K562 (cell line): Measurements from ENCODE around the gene CSK. TPM values are rescaled to one million over a fixed set of nuclear protein-coding genes. Genes with fewer than 3 reads are reported as not detected.

Source experiments
- ATAC-seq: fragments of 200-7000 bp; cut with Tn5 transposase; 3 replicates; pipeline ENCODE4 v1.9.1; 2020; ENCODE audit warnings: moderate library complexity
- BruUV-seq: library from RNA; stranded (reverse); fragments of 400-500 nt; replicated peaks from 2 replicates; lab custom pipeline; 2021; lab: Mats Ljungman, UMichigan
- CTCF ChIA-PET: fragments of 300-600 bp; formaldehyde crosslinking; extraction: SDS; loops from one replicate; lab custom pipeline; 2021; ENCODE audit warnings: low intra/inter-chr PET ratio; lab: Yijun Ruan, JAX
- POLR2A ChIA-PET: fragments of 300-600, 350-650 bp; sonication (Branson Sonifier 250); formaldehyde crosslinking; extraction: SDS; loops from one replicate; lab custom pipeline; 2021; ENCODE audit warnings: antibody characterized with exemption, inconsistent platforms; lab: Yijun Ruan, JAX
- DNase-seq, 4 experiments: peaks; one replicate each; pipeline versions ENCODE4 v3.0.0 to v3.0.0-alpha.2; 2011 to 2018; ENCODE audit warnings: low spot score in 3 of 4, mixed read lengths in 3 of 4; ENCODE audit errors: extremely low read depth in 1 of 4
- FAIRE-seq: peaks from 2 replicates; lab custom pipeline; 2011; peaks lifted over from hg19 to GRCh38; lab: Jason Lieb, UNC
- H2AFZ ChIP-seq: 2 replicates; pipeline ENCODE4 v1.6.0; 2011; ENCODE audit warnings: low read depth, low read length, control low read depth, inconsistent platforms
- H3K27ac ChIP-seq: fragments of 200-600 bp; 3 replicates; pipeline ENCODE4 v1.8.0; 2011; ENCODE audit warnings: low read depth, mild to moderate bottlenecking, control low read depth, inconsistent platforms, low read length, moderate library complexity, mixed read lengths; ENCODE audit errors: extremely low read depth
- H3K27me3 ChIP-seq, 2 experiments: fragments of 300-600 bp in 1 of 2; 2 replicates in 1 of 2; 3 replicates in 1 of 2; pipeline versions ENCODE4 v1.6.0 to v1.8.0; 2011; ENCODE audit warnings: inconsistent platforms in 2 of 2, low read length in 2 of 2, mild to moderate bottlenecking in 1 of 2, mixed read lengths in 1 of 2, moderate library complexity in 1 of 2; ENCODE audit not compliant: control insufficient read depth in 2 of 2, insufficient read depth in 2 of 2
- H3K36me3 ChIP-seq: fragments of 300-600 bp; 3 replicates; pipeline ENCODE4 v1.8.0; 2011; ENCODE audit warnings: mild to moderate bottlenecking, low read length, inconsistent platforms; ENCODE audit not compliant: control insufficient read depth, insufficient read depth
- H3K4me1 ChIP-seq, 2 experiments: fragments of 200-600 bp in 1 of 2; replicated peaks in 1 of 2; 2 replicates in 1 of 2; 3 replicates in 1 of 2; pipeline versions ENCODE4 v1.5.1 to v1.8.0; 2011; ENCODE audit warnings: inconsistent platforms in 2 of 2, low read length in 2 of 2, mild to moderate bottlenecking in 1 of 2, mixed read lengths in 1 of 2, moderate library complexity in 1 of 2; ENCODE audit not compliant: control insufficient read depth in 2 of 2, insufficient read depth in 2 of 2
- H3K4me2 ChIP-seq: 2 replicates; pipeline ENCODE4 v1.6.1; 2011; ENCODE audit warnings: low read length, control low read depth, inconsistent platforms, mixed read lengths; ENCODE audit not compliant: insufficient read depth
- H3K4me3 ChIP-seq: fragments of 200-600 bp; sonication (generic), shearing (Covaris generic); 2 replicates; pipeline ENCODE4 v1.5.1; 2016; ENCODE audit warnings: control low read depth, inconsistent platforms
- H3K79me2 ChIP-seq: fragments of 200-600 bp; 3 replicates; pipeline ENCODE4 v1.8.0; 2011; ENCODE audit warnings: low read length, inconsistent platforms; ENCODE audit not compliant: control insufficient read depth, insufficient read depth
- H3K9ac ChIP-seq, 2 experiments: 2 replicates each; pipeline versions ENCODE4 v1.6.0 to v1.6.1; 2011; ENCODE audit warnings: low read depth in 2 of 2, low read length in 2 of 2, control low read depth in 1 of 2, inconsistent platforms in 1 of 2, mild to moderate bottlenecking in 1 of 2, mixed read lengths in 1 of 2; ENCODE audit not compliant: insufficient read depth in 1 of 2
- H3K9me1 ChIP-seq: one replicate; pipeline ENCODE4 v1.6.0; 2011; ENCODE audit warnings: inconsistent platforms, mild to moderate bottlenecking, low read length, moderate library complexity; ENCODE audit not compliant: control insufficient read depth, insufficient read depth
- H3K9me3 ChIP-seq: replicated peaks from 2 replicates; pipeline ENCODE4 v1.5.1; 2011; ENCODE audit warnings: low read depth, low read length, inconsistent platforms; ENCODE audit not compliant: control insufficient read depth, insufficient read depth
- H4K20me1 ChIP-seq: replicated peaks from 2 replicates; pipeline ENCODE4 v1.6.1; 2011; ENCODE audit warnings: low read length, inconsistent platforms, mixed read lengths; ENCODE audit not compliant: control insufficient read depth, insufficient read depth
- C11orf30 ChIP-seq: fragments of 450-650 bp; IDR thresholded peaks from 2 replicates; pipeline ENCODE4 v1.6.1; 2016; ENCODE audit warnings: low read depth, mild to moderate bottlenecking
- EP300 ChIP-seq: IDR thresholded peaks from 2 replicates; pipeline ENCODE4 v1.6.1; 2012; ENCODE audit warnings: low read length, improper control_type of control experiment
- MAFF ChIP-seq: IDR thresholded peaks from 2 replicates; pipeline ENCODE4 v1.6.1; 2012; ENCODE audit warnings: low read length, improper control_type of control experiment
- MAFG ChIP-seq: fragments of 450-650 bp; conservative IDR thresholded peaks from 2 replicates; pipeline ENCODE4 v1.6.1; 2016; ENCODE audit warnings: missing genetic modification characterization, missing compliant biosample characterization
- MAFK ChIP-seq: IDR thresholded peaks from 2 replicates; pipeline ENCODE4 v1.6.1; 2011; ENCODE audit warnings: low read length, improper control_type of control experiment
- ZNF316 ChIP-seq: fragments of 450-650 bp; IDR thresholded peaks from 2 replicates; pipeline ENCODE4 v1.6.1; 2016
- WGBS: fragments of 100-300 bp; shearing (Covaris generic); methylation state at CpG from one replicate; pipeline ENCODE4 v1.1.6; 2016; ENCODE audit warnings: low coverage, mixed read lengths; ENCODE audit not compliant: insufficient coverage; ENCODE audit errors: missing lambda C conversion rate; 5-methylcytosine and 5-hydroxymethylcytosine counted together
- in situ Hi-C: fragments of 300-500 bp; cut with MboI; formaldehyde crosslinking; loops from 4 replicates; pipeline ENCODE4 v1.15.0; 2018; ENCODE audit warnings: inconsistent platforms, mixed read lengths
- intact Hi-C: fragments of 100-400 bp; cut with micrococcal nuclease; formaldehyde crosslinking; loops from 2 replicates; pipeline ENCODE4 v1.14.2; 2022
- polyA plus RNA-seq, 8 experiments: library from polyadenylated mRNA; depleted of rRNA in 4 of 8; stranded (reverse) in 5 of 8; unstranded in 3 of 8; fragments of >200 nt; fragmentation: Nextera tagmentation in 2 of 8; fragmentation: Illumina TruSeq in 1 of 8; extraction: Ambion mirVana in 2 of 8; extraction: Trizol in 1 of 8; gene quantifications; 2 replicates each; pipeline versions ENCODE4 v1.2.1 to v1.2.3, GENCODE V29; 2011 to 2014; ENCODE audit warnings: inconsistent platforms in 1 of 8, missing spikeins in 1 of 8
- total RNA-seq, 7 experiments: library from RNA; depleted of rRNA in 6 of 7; stranded (reverse); fragments of >200 nt in 6 of 7; fragmentation: Illumina TruSeq in 2 of 7; extraction: Trizol in 2 of 7; gene quantifications; 2 replicates each; pipeline versions ENCODE4 v1.2.1 to v1.2.3, GENCODE V29; 2011 to 2021; ENCODE audit warnings: low replicate concordance in 1 of 7
- TF ChIP-seq, protein P1 (sequence below): sonication (generic); formaldehyde crosslinking; IDR thresholded peaks from 2 replicates; pipeline ENCODE4 v1.8.1; 2023; ENCODE audit warnings: mild to moderate bottlenecking, missing genetic modification reagents

Gene CSK
- total and polyA plus RNA-seq, 9 of the 15 experiments (the other 6 are each of a cell fraction or from before 2014, with no cell fraction given): 1.5 to 112 (median 22.5) TPM

DNA sequence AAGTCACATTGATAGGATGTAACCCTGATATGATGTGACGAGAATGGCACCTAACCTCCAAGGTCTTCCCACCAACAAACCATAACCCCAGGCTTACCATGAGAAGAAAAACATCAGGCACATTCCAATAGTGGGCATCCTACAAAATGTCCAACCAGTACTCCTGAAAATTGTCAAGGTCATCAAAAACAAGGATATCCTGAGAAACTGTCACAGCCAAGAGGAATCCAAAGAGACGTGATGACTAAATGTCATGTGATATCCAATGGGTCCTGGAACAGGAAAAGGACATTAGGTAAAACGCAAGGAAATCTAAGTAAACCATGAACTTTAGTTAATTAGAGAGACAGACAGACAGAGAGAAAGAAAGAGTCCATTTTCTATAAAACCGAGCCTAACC, 35.5 kb upstream of the CSK start:
- H3K79me2 ChIP-seq: no peaks in the 10 kb centered on the region
- peaks cover 13 to 58% of the 10 kb centered on the region in 2 experiments; a peak in 4 of 5 replicates for H3K27me3 ChIP-seq
- 1% methylated on average over 4 of the region's 4 CpGs for WGBS
- no peak for DNase-seq
- FAIRE-seq: no peak
- no peaks in the 10 kb centered on the region for H3K9me1 ChIP-seq
- H3K4me1 ChIP-seq: no peaks in the 10 kb centered on the region
- ATAC-seq: no peak
- POLR2A ChIA-PET: no interaction called here
- H3K4me3 ChIP-seq: no peak overlapping the region
- H4K20me1 ChIP-seq: no peaks in the 10 kb centered on the region
- TF ChIP-seq EP300 (no peak), MAFG (0 out of 2 replicates have a peak, but pooled peaks have one; percentile 38), MAFK (peak; percentile 23; the same call in 1 of the 2 replicates), C11orf30 (peak; percentile 59; the same call in 1 of the 2 replicates), MAFF (peak; percentile 50; the same call in 1 of the 2 replicates), ZNF316 (peak; percentile 77)
- TF ChIP-seq, protein P1, sequence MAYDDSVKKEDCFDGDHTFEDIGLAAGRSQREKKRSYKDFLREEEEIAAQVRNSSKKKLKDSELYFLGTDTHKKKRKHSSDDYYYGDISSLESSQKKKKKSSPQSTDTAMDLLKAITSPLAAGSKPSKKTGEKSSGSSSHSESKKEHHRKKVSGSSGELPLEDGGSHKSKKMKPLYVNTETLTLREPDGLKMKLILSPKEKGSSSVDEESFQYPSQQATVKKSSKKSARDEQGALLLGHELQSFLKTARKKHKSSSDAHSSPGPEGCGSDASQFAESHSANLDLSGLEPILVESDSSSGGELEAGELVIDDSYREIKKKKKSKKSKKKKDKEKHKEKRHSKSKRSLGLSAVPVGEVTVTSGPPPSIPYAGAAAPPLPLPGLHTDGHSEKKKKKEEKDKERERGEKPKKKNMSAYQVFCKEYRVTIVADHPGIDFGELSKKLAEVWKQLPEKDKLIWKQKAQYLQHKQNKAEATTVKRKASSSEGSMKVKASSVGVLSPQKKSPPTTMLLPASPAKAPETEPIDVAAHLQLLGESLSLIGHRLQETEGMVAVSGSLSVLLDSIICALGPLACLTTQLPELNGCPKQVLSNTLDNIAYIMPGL (CRISPR knock-in tag): no peak
- peaks cover 4% of the 10 kb centered on the region for H3K9me3 ChIP-seq
- H3K36me3 ChIP-seq: no peaks in the 10 kb centered on the region
- BruUV-seq: no TSS peak
- no peak overlapping the region for H2AFZ ChIP-seq
- CTCF ChIA-PET: no interaction called here
- in situ Hi-C loops (no loop called here), intact Hi-C loops (no loop called here)
- no peak overlapping the region for H3K27ac ChIP-seq
- H3K9ac ChIP-seq: no peak overlapping the region
- no peak overlapping the region for H3K4me2 ChIP-seq
